Fibroblast of lung (primary cell): ENCODE measurements around the gene TRAPPC12.

ENCODE experiments used
- CTCF ChIP-seq, 2 donors: IDR thresholded peaks in 1 of 2; conservative IDR thresholded peaks in 1 of 2; 1 replicate in 1 of 2; 2 replicates in 1 of 2; pipeline ENCODE4 v1.5.1; 2011 to 2012; ENCODE audit warnings: low read length in 2 of 2, control low read depth in 1 of 2, inconsistent platforms in 1 of 2, low read depth in 1 of 2, mild to moderate bottlenecking in 1 of 2
- EZH2 ChIP-seq: IDR thresholded peaks from 2 replicates; pipeline ENCODE4 v1.5.1; 2012; ENCODE audit warnings: low read length, control low read depth, mild to moderate bottlenecking; ENCODE audit errors: missing control alignments

- TF ChIP-seq CTCF (conservative IDR thresholded peaks at IDR 0.05 in 1 of 2, IDR thresholded peaks at IDR 0.05 in 1 of 2; ENCODE audit: low read depth in 1 of 2, low read length in 2 of 2) = no peak
- TF ChIP-seq EZH2 = no peak
Measured at GRCh38 chr2:3441465-3441864, 62.0 kb downstream of the TRAPPC12 start.
